ENCODE results near the gene SLC13A4. TPM values are rescaled to one million over a fixed set of nuclear protein-coding genes. Genes with fewer than 3 reads are reported as not detected.

Gene SLC13A4
- total and polyA plus RNA-seq, 2 of the 13 experiments (the other 11 are each of a cell fraction or from before 2014, with no cell fraction given) = 0.04 TPM; not detected in 1

DNA sequence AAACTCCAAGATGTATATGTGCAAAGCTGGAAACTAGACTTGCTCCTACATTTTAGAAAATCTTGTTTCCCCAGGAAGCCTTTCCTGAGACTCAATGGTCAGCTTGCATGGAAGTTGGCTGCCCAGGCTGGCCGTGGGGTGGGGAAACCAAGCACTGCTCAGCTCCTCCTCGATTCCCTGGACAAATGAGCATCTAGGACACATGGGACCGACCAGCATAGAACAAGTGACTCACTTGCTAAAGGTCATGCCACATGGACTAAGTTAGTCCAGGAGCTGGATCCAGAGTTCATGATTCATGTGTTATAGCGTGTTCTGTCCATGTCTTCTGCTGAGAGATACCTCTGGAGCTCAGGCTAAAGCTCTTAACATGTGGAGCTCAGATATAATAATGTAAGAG lies 14.4 kb upstream of the SLC13A4 start:
- Histone ChIP-seq H3K4me2 (ENCODE audit: low read depth, low read length) (no peak overlapping the region), H3K9me3 (ENCODE audit: low read length) (no peaks in the 10 kb centered on the region), H2AFZ (ENCODE audit: low read length) (no peak overlapping the region), H3K4me1 (ENCODE audit: insufficient read depth, low read length) (no peaks in the 10 kb centered on the region), H3K79me2 (ENCODE audit: insufficient read depth, low read length) (no peaks in the 10 kb centered on the region), H3K27ac (ENCODE audit: extremely low read length, insufficient read depth, low read length) (no peak overlapping the region), H4K20me1 (ENCODE audit: insufficient read depth, low read length) (no peaks in the 10 kb centered on the region), H3K36me3 (replicated peaks in 1 of 2; ENCODE audit: control insufficient read depth in 1 of 2, insufficient read depth in 2 of 2, low read length in 2 of 2) (no peaks in the 10 kb centered on the region), H3K9ac (ENCODE audit: insufficient read depth, low read depth, low read length) (no peak overlapping the region), H3K27me3 (ENCODE audit: control insufficient read depth in 1 of 2, insufficient read depth in 2 of 2, low read length in 2 of 2) (peaks cover 1 to 19% of the 10 kb centered on the region in 2 experiments; a peak in 3 of 5 replicates), H3K4me3 (replicated peaks in 1 of 3; ENCODE audit: insufficient read depth in 1 of 3, low read depth in 2 of 3, low read length in 3 of 3) (no peak overlapping the region)
- CTCF ChIA-PET (ENCODE audit: low intra/inter-chr PET ratio, low total read pairs) = no interaction called here
- BruUV-seq (replicated peaks) = no TSS peak
- FAIRE-seq = no peak
- intact Hi-C loops (cut with micrococcal nuclease; ENCODE audit: unreplicated experiment) = no loop called here
- POLR2A ChIA-PET = no interaction called here
- no peak; the same call in 2 of the 3 replicates for ATAC-seq
- in situ Hi-C loops (cut with HindIII; ENCODE audit: extremely low pct_ligation_motif_present, low pct_unique_long_range_greater_than_20kb) = no loop called here
- WGBS (ENCODE audit: low lambda C conversion rate) = 4% methylated on average over 3 of the region's 4 CpGs
- DNase-seq (ENCODE audit: low spot score) = no peak
- TF ChIP-seq TEF (CRISPR knock-in tag; IDR thresholded peaks at IDR 0.05) (no peak), SNAI1 (CRISPR knock-in tag; IDR thresholded peaks at IDR 0.05; ENCODE audit: borderline replicate concordance) (no peak), ZNF160 (CRISPR knock-in tag; IDR thresholded peaks at IDR 0.05) (no peak), NAIF1 (CRISPR knock-in tag; IDR thresholded peaks at IDR 0.05; ENCODE audit: borderline replicate concordance) (no peak), REXO4 (CRISPR knock-in tag; IDR thresholded peaks at IDR 0.05; ENCODE audit: borderline replicate concordance) (no peak), ZNF615 (CRISPR knock-in tag; IDR thresholded peaks at IDR 0.05; ENCODE audit: borderline replicate concordance) (no peak), UBTF (CRISPR knock-in tag; IDR thresholded peaks at IDR 0.05) (no peak), FOXO4 (CRISPR knock-in tag; conservative IDR thresholded peaks at IDR 0.05) (no peak), ZNF446 (CRISPR knock-in tag; IDR thresholded peaks at IDR 0.05) (no peak), ZBTB34 (CRISPR knock-in tag; IDR thresholded peaks at IDR 0.05) (no peak), MXD4 (CRISPR knock-in tag; IDR thresholded peaks at IDR 0.05) (no peak), PAX8 (CRISPR knock-in tag; IDR thresholded peaks at IDR 0.05; ENCODE audit: borderline replicate concordance) (no peak), ZNF101 (CRISPR knock-in tag; IDR thresholded peaks at IDR 0.05; ENCODE audit: borderline replicate concordance, low read depth) (no peak)
- TF ChIP-seq, protein P1, sequence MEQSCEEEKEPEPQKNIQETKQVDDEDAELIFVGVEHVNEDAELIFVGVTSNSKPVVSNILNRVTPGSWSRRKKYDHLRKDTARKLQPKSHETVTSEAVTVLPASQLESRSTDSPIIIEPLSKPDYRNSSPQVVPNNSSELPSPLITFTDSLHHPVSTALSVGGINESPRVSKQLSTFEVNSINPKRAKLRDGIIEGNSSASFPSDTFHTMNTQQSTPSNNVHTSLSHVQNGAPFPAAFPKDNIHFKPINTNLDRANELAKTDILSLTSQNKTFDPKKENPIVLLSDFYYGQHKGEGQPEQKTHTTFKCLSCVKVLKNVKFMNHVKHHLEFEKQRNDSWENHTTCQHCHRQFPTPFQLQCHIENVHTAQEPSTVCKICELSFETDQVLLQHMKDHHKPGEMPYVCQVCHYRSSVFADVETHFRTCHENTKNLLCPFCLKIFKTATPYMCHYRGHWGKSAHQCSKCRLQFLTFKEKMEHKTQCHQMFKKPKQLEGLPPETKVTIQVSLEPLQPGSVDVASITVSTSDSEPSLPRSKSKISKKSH (CRISPR knock-in tag; IDR thresholded peaks at IDR 0.05; ENCODE audit: borderline replicate concordance) = no peak
- TF ChIP-seq, protein P2, sequence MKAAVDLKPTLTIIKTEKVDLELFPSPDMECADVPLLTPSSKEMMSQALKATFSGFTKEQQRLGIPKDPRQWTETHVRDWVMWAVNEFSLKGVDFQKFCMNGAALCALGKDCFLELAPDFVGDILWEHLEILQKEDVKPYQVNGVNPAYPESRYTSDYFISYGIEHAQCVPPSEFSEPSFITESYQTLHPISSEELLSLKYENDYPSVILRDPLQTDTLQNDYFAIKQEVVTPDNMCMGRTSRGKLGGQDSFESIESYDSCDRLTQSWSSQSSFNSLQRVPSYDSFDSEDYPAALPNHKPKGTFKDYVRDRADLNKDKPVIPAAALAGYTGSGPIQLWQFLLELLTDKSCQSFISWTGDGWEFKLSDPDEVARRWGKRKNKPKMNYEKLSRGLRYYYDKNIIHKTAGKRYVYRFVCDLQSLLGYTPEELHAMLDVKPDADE (CRISPR knock-in tag; IDR thresholded peaks at IDR 0.05) = no peak

Measured in HepG2 (cell line).